Lower leg skin (tissue), 4 donors: ENCODE results near the gene CCDC150. TPM values are rescaled to one million over a fixed set of nuclear protein-coding genes. Genes with fewer than 3 reads are reported as not detected.
A peak's percentile ranks its signal among the peaks of the same experiment; 100 is the strongest.
"Not testable (repeated sequence)": the region's sequence is repeated elsewhere in the genome, so short reads cannot be mapped to it uniquely, and the experiment has no call there.

Experiments used
- DNase-seq, 2 donors: peaks; one replicate each; pipeline ENCODE4 v3.0.0-alpha.2; 2019; ENCODE audit warnings: low spot score in 2 of 2
- H3K4me3 ChIP-seq: fragments of 200-600 bp; sonication (generic); 2 replicates; pipeline ENCODE4 v1.5.1; 2017; ENCODE audit warnings: mild to moderate bottlenecking, low read depth; ENCODE audit not compliant: poor library complexity, severe bottlenecking
- CTCF ChIP-seq, 3 donors: fragments of 450-650 bp; IDR thresholded peaks; one replicate each; pipeline ENCODE4 v1.5.1; 2016; ENCODE audit warnings: antibody characterized with exemption in 3 of 3, mild to moderate bottlenecking in 3 of 3, moderate library complexity in 2 of 3
- POLR2A ChIP-seq, 2 donors: fragments of 450-650 bp; IDR thresholded peaks; one replicate each; pipeline ENCODE4 v1.6.1; 2016 to 2017; ENCODE audit warnings: antibody characterized with exemption in 2 of 2, mild to moderate bottlenecking in 1 of 2, moderate library complexity in 1 of 2
- WGBS, 2 donors: methylation state at CpG; one replicate each; pipeline ENCODE4 v1.1.5; 2018; 5-methylcytosine and 5-hydroxymethylcytosine counted together
- intact Hi-C: fragments of 100-400 bp; cut with DNase I; formaldehyde crosslinking; loops from one replicate; pipeline ENCODE4 v1.15.0; 2023; ENCODE audit warnings: low total_unique reads
- total RNA-seq, 4 donors: library from RNA; depleted of rRNA; stranded (reverse); fragments of >200 nt; gene quantifications; one replicate each; pipeline ENCODE4 v1.1.0, GENCODE V29; 2016

Gene CCDC150
- total RNA-seq, 4 donors from 2014 or later, result 0.22 to 3.4 (median 1.3) TPM

GRCh38 chr2:196696423-196697079 is 57.0 kb downstream of the CCDC150 start:
- TF ChIP-seq POLR2A (IDR thresholded peaks at IDR 0.05) (no peak), CTCF (IDR thresholded peaks at IDR 0.05) (no peak)
- peak in 1 of 2 donors; percentile 20 for DNase-seq
- WGBS, 2 donors, result 25 to 43% methylated on average over 3 of the region's 3 CpGs
- intact Hi-C loops, result no loop called here
- no peak overlapping the region for H3K4me3 ChIP-seq

GRCh38 chr2:196697825-196698224 is 58.3 kb downstream of the CCDC150 start:
- no peak for DNase-seq
- TF ChIP-seq POLR2A (IDR thresholded peaks at IDR 0.05) (no peak), CTCF (IDR thresholded peaks at IDR 0.05) (no peak)
- intact Hi-C loops, result no loop called here
- H3K4me3 ChIP-seq, result no peak overlapping the region

GRCh38 chr2:196702641-196703040 is 63.1 kb downstream of the CCDC150 start:
- intact Hi-C loops, result no loop called here
- no peak for TF ChIP-seq POLR2A (IDR thresholded peaks at IDR 0.05)
- no peak for TF ChIP-seq CTCF (IDR thresholded peaks at IDR 0.05)
- DNase-seq, result no peak
- no peak overlapping the region for H3K4me3 ChIP-seq
- 89 to 90% methylated on average over 2 of the region's 2 CpGs for WGBS, 2 donors

GRCh38 chr2:196703695-196704094 is 64.2 kb downstream of the CCDC150 start:
- TF ChIP-seq POLR2A (IDR thresholded peaks at IDR 0.05), result no peak
- TF ChIP-seq CTCF (IDR thresholded peaks at IDR 0.05), result no peak
- DNase-seq, result no peak
- intact Hi-C loops, result no loop called here
- H3K4me3 ChIP-seq, result no peak overlapping the region

- 96 to 97% methylated on average over 10 of the region's 10 CpGs for WGBS, 2 donors
- H3K4me3 ChIP-seq, intact Hi-C loops: not testable (repeated sequence)
Observed at GRCh38 chr2:196710056-196710455, 70.5 kb downstream of the CCDC150 start.

GRCh38 chr2:196711625-196712024 is 72.1 kb downstream of the CCDC150 start:
- intact Hi-C loops, result no loop called here
- no peak overlapping the region for H3K4me3 ChIP-seq
- no peak for DNase-seq
- no peak for TF ChIP-seq CTCF (IDR thresholded peaks at IDR 0.05)
- TF ChIP-seq POLR2A (IDR thresholded peaks at IDR 0.05), result no peak

More at GRCh38 chr2:196710056-196710455, 70.5 kb downstream of the CCDC150 start:
- not testable (repeated sequence) for DNase-seq
